Endodermal cell (in vitro differentiated cells): ENCODE results near the gene RASAL1. TPM values are rescaled to one million over a fixed set of nuclear protein-coding genes. Genes with fewer than 3 reads are reported as not detected.

ENCODE experiments used
- DNase-seq: peaks from one replicate; pipeline ENCODE4 v3.0.0-alpha.2; 2017
- H3K27ac ChIP-seq: 2 replicates; pipeline ENCODE4 v1.5.1; 2013; ENCODE audit warnings: mild to moderate bottlenecking, low read depth, low read length, moderate library complexity
- H3K27me3 ChIP-seq: 2 replicates; pipeline ENCODE4 v1.6.1; 2013; ENCODE audit warnings: mild to moderate bottlenecking, low read length, moderate library complexity; ENCODE audit not compliant: insufficient read depth, control insufficient read depth, poor library complexity, severe bottlenecking
- H3K36me3 ChIP-seq: 2 replicates; pipeline ENCODE4 v1.7.0; 2013; ENCODE audit warnings: mild to moderate bottlenecking, low read length, moderate library complexity; ENCODE audit not compliant: control insufficient read depth, insufficient read depth
- H3K4me1 ChIP-seq: one replicate; pipeline ENCODE4 v1.7.0; 2013; ENCODE audit warnings: low read length; ENCODE audit not compliant: control insufficient read depth, insufficient read depth
- H3K4me3 ChIP-seq: 2 replicates; pipeline ENCODE4 v1.5.1; 2013; ENCODE audit warnings: mild to moderate bottlenecking, low read length, moderate library complexity
- H3K9ac ChIP-seq: 2 replicates; pipeline ENCODE4 v1.6.1; 2013; ENCODE audit warnings: mild to moderate bottlenecking, low read length, moderate library complexity; ENCODE audit not compliant: poor library complexity, severe bottlenecking; ENCODE audit errors: extremely low read depth
- H3K9me3 ChIP-seq: 2 replicates; pipeline ENCODE4 v1.6.1; 2013; ENCODE audit warnings: mild to moderate bottlenecking, low read length, moderate library complexity; ENCODE audit not compliant: control insufficient read depth
- H3K27ac Mint-ChIP-seq: 2 replicates; pipeline ENCODE4 v1.8.0; 2020; ENCODE audit warnings: mixed read lengths
- H3K27me3 Mint-ChIP-seq: 2 replicates; pipeline ENCODE4 v1.8.0; 2021; ENCODE audit warnings: mild to moderate bottlenecking, mixed read lengths; ENCODE audit not compliant: insufficient read depth
- H3K36me3 Mint-ChIP-seq: 2 replicates; pipeline ENCODE4 v1.8.0; 2020; ENCODE audit warnings: low read depth, mixed read lengths
- H3K4me1 Mint-ChIP-seq: 2 replicates; pipeline ENCODE4 v1.8.0; 2020; ENCODE audit warnings: mixed read lengths
- H3K4me3 Mint-ChIP-seq: 2 replicates; pipeline ENCODE4 v1.8.0; 2020; ENCODE audit warnings: mild to moderate bottlenecking, moderate library complexity, mixed read lengths
- H3K9me3 Mint-ChIP-seq: 2 replicates; pipeline ENCODE4 v1.8.0; 2020; ENCODE audit warnings: mild to moderate bottlenecking, mixed read lengths
- WGBS, 2 experiments: methylation state at CpG; one replicate each; pipeline versions ENCODE4 v1.1.5 to v1.1.7; 2013; ENCODE audit warnings: missing lambda C conversion rate in 2 of 2, mixed read lengths in 1 of 2; ENCODE audit not compliant: insufficient coverage in 1 of 2, insufficient read length in 1 of 2; 5-methylcytosine and 5-hydroxymethylcytosine counted together
- total RNA-seq, 2 donors: library from RNA; stranded (reverse); fragmentation: NEBNext Ultra II Directional in 1 of 2; extraction: Animal tissue kit (Norgen Biotek cat#: 25700) in 1 of 2; gene quantifications; 2 replicates in 1 of 2; 3 replicates in 1 of 2; pipeline ENCODE4 v1.2.1, GENCODE V29; 2021
- TF ChIP-seq, protein P1 (sequence below): fragments of 200-600 bp; sonication (generic); conservative IDR thresholded peaks from 2 replicates; pipeline ENCODE4 v1.5.0; 2021; ENCODE audit warnings: antibody characterized with exemption, mild to moderate bottlenecking

RASAL1 gene
- total RNA-seq, 2 donors from 2014 or later = 0.77 to 1.4 TPM

DNA sequence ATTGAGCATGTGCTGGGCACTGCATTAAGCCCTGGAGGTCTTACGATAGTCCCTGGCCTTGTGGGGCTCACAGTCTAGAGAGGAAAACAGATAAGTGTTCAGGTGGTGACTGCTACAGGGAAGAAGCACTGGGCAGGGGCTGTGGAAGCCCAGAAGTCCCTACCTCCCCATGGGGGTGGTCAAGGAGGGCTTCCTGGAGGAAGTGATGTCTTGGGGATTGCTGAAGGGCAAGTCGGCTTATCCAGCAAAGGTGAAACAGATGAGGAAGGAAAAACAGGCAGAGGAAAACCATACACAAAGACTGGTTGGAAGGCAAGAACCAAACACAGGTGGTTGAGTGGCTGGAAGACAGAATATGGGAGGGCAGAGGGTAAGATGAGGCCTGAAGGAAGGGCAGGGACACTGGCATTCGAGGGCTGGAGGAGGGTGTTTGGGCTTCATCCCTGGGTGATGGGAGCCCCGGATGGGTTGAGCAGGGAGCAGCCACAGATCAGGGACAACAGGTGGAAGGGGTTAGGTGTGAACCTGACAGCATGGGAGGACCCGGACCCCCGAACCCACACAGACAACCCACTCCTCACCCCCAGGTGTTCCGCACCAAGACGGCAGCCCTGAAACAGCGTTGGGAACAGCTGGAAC, 16.8 kb upstream of the RASAL1 start:
- H3K27me3 Mint-ChIP-seq = peaks cover 62% of the 10 kb centered on the region
- H3K4me1 Mint-ChIP-seq = peaks cover 5% of the 10 kb centered on the region
- TF ChIP-seq, protein P1, sequence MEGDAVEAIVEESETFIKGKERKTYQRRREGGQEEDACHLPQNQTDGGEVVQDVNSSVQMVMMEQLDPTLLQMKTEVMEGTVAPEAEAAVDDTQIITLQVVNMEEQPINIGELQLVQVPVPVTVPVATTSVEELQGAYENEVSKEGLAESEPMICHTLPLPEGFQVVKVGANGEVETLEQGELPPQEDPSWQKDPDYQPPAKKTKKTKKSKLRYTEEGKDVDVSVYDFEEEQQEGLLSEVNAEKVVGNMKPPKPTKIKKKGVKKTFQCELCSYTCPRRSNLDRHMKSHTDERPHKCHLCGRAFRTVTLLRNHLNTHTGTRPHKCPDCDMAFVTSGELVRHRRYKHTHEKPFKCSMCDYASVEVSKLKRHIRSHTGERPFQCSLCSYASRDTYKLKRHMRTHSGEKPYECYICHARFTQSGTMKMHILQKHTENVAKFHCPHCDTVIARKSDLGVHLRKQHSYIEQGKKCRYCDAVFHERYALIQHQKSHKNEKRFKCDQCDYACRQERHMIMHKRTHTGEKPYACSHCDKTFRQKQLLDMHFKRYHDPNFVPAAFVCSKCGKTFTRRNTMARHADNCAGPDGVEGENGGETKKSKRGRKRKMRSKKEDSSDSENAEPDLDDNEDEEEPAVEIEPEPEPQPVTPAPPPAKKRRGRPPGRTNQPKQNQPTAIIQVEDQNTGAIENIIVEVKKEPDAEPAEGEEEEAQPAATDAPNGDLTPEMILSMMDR = no peak
- H3K36me3 Mint-ChIP-seq = no peaks in the 10 kb centered on the region
- Histone ChIP-seq H3K27me3 (peaks cover 62% of the 10 kb centered on the region), H3K9ac (no peak overlapping the region), H3K27ac (no peak overlapping the region), H3K4me1 (peaks cover 2% of the 10 kb centered on the region), H3K4me3 (peak overlapping the region; percentile 70), H3K36me3 (no peaks in the 10 kb centered on the region), H3K9me3 (peaks cover 2% of the 10 kb centered on the region)
- H3K27ac Mint-ChIP-seq = no peak overlapping the region
- peak overlapping the region; percentile 44 for H3K4me3 Mint-ChIP-seq
- WGBS, 2 experiments = 42 to 88% methylated on average over 2 to 9 of the region's 9 CpGs
- DNase-seq = no peak
- H3K9me3 Mint-ChIP-seq = peaks cover 3% of the 10 kb centered on the region

DNA sequence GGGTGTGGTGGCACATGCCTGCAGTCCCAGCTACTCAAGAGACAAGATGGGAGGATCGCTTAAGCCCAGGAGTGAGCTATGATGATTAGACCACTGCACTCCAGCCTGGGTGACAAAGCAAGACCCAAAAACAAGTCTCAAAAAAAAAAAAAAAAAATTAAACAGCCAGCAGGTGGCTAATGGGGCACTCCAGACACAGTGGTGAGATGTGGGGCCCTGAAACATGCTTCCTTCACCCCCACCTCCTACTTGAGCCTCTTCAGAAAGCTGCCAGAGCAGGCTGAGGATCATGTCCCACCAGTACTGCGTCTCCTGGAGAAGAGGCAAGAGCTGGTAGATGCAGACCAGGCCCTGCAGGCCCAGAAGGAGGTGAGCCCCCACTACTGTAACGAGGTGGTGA, 16.1 kb upstream of the RASAL1 start:
- H3K27me3 ChIP-seq = peaks cover 62% of the 10 kb centered on the region
- no peak overlapping the region for H3K4me3 Mint-ChIP-seq
- H3K9ac ChIP-seq = no peak overlapping the region
- H3K4me1 ChIP-seq = peaks cover 2% of the 10 kb centered on the region
- peaks cover 8% of the 10 kb centered on the region for H3K9me3 Mint-ChIP-seq
- H3K36me3 ChIP-seq = no peaks in the 10 kb centered on the region
- H3K27ac Mint-ChIP-seq = no peak overlapping the region
- H3K9me3 ChIP-seq = peaks cover 5% of the 10 kb centered on the region
- no peak for DNase-seq
- TF ChIP-seq, protein P1 = no peak
- no peak overlapping the region for H3K4me3 ChIP-seq
- peaks cover 5% of the 10 kb centered on the region for H3K4me1 Mint-ChIP-seq
- no peaks in the 10 kb centered on the region for H3K36me3 Mint-ChIP-seq
- WGBS, 2 experiments = 93 to 94% methylated on average over 2 to 3 of the region's 3 CpGs
- peaks cover 65% of the 10 kb centered on the region for H3K27me3 Mint-ChIP-seq
- no peak overlapping the region for H3K27ac ChIP-seq

DNA sequence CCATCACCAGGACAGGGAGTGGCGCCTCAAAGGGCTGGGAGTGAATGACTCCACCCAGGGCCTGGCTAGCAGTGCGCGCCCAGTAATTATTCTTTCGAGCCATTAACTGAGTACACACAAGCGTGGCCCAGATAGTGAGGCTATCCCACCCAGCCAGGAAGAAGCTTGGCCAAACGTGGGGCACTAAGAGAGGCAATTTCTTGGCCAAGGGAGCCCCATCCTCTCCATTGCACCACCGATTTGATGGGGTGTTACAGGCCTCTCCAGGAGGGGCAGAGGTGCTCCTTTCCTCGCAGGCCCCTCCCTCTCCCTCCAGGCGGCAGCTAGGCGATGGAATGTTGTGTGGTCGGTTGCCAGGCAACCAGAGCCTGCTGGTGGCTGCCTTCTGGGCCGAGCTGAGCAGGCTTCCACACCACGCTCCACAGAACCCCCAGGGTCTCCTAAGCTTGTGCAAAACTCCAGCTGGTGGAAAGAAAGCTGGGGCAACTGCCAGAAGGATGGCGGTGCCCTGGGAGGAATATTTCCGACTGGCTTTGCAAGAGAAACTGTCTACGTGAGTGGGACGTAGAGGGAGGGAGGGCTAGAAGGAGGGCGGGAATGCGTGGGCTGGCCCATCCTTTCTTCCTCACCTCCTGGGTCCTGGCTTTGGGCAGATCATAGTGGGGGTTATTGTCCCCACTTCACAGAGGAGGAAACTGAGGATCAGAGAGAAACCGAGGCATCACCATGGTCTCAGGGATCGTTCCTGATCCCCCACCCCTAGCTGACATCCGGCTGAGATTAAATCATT, 14.0 kb upstream of the RASAL1 start, which contains the start of gene CFAP73:
CFAP73 (plus strand) TSS at position 364 of the 790 bp plus-strand sequence; CDS start at position 498, 134 bp downstream.
- H3K27me3 Mint-ChIP-seq = peaks cover 51% of the 10 kb centered on the region
- Histone ChIP-seq H3K4me3 (no peak within 1 kb of the TSS), H3K9ac (no peak within 1 kb of the TSS), H3K27me3 (peaks cover 46% of the 10 kb centered on the region), H3K9me3 (peaks cover 5% of the 10 kb centered on the region), H3K4me1 (peaks cover 2% of the 10 kb centered on the region), H3K36me3 (no peaks in the 10 kb centered on the region), H3K27ac (peak within 1 kb of the TSS; percentile 71)
- TF ChIP-seq, protein P1 = peak; percentile 28
- H3K36me3 Mint-ChIP-seq = no peaks in the 10 kb centered on the region
- H3K27ac Mint-ChIP-seq = peak within 1 kb of the TSS; percentile 46
- H3K4me3 Mint-ChIP-seq = no peak within 1 kb of the TSS
- peak; percentile 98 for DNase-seq
- peaks cover 10% of the 10 kb centered on the region for H3K9me3 Mint-ChIP-seq
- peaks cover 5% of the 10 kb centered on the region for H3K4me1 Mint-ChIP-seq
- 46 to 81% methylated on average over 7 to 22 of the region's 22 CpGs for WGBS, 2 experiments
